ENCODE data around the gene RFX4. TPM values are rescaled to one million over a fixed set of nuclear protein-coding genes. Genes with fewer than 3 reads are reported as not detected.

RFX4 gene
- total RNA-seq, 2 donors from 2014 or later: not detected

DNA sequence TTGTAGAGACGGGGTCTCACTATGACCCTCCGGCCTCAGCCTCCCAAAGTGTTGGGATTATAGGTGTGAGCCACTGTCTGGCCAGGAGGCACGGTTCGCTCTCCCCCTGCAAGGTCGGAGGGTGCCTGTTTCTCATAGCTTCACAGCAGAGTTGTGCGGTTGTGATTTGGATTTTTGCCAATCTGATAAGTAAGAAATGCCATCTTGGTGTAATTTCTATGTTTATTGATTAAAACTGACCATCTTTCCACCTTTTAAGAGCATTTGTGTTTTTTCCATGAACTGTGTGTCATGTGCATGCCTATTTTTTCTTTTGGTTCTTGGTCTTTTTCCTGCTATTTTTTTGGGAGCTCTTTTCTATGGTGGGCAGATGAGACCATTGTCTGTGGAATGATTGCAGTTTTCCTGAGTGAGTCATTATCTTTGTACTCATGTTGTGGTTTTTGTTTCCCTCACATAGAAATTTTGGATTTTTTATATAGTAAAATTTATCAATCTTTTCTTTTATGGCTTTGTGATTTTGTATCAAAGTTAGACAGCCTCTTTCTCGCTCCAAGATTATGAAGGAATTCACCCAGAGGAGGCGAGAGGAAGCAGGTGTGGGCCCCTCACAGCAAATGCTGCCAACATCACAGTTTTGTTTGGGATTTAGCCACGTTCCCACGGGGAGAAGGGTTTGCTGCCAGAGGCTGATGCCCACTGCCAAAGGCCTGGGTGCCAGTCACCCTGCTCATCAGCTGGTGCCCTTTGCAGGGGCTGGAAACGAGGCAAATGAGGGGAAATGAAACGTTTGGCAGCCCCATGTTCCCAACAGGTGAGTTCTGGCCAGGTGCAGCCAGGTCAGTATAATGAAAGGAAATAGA is 47.2 kb downstream of the RFX4 start:
- ATAC-seq (no peak), DNase-seq (ENCODE audit: low spot score in 2 of 2) (no peak)
- no peaks in the 10 kb centered on the region for H3K36me3 Mint-ChIP-seq
- no peak overlapping the region for H3K27ac Mint-ChIP-seq
- no peaks in the 10 kb centered on the region for H3K9me3 Mint-ChIP-seq

DNA sequence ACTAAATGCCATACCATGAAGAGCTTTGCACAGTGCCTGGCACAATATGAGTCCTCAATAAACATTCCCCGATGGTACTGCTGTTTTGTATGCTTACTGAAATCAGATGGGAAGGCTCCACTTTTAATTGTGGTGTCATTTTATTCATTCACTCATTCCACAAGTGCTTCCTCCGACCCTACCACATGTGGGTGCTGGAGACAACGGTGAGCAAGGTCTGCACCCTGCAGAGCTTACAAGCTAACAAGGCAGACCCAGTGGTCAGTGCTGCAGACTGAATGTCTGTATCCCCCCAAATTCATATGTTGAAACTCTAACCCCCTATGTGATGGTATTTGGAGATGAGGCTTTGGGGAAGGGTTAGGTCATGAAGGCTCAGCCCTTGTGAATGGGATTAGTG is 48.3 kb downstream of the RFX4 start:
- Mint-ChIP-seq H3K36me3 (no peaks in the 10 kb centered on the region), H3K27ac (no peak overlapping the region), H3K9me3 (no peaks in the 10 kb centered on the region)
- ATAC-seq (no peak), DNase-seq (ENCODE audit: low spot score in 2 of 2) (no peak)

DNA sequence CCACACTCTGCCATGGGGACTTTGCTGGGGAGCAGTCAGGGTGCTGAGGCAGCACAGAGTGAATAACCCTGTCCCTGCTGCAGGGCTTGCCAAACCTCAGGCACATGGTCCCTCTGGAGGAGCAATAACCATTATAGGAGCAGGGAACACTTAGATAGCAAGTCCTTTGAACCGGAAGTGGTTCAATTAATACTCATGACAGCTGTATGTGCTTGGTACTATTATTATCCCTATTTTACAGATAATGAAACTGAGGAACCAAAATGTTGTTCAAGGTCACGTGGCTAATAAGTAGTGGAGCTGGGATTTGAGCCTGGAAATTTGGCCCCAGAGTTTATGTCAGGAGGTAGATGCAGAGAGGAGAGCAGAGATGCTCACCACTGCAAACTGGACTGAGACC is 49.0 kb downstream of the RFX4 start:
- Mint-ChIP-seq H3K9me3 (no peaks in the 10 kb centered on the region), H3K36me3 (no peaks in the 10 kb centered on the region), H3K27ac (no peak overlapping the region)
- DNase-seq (ENCODE audit: low spot score in 2 of 2): no peak
- ATAC-seq: no peak

DNA sequence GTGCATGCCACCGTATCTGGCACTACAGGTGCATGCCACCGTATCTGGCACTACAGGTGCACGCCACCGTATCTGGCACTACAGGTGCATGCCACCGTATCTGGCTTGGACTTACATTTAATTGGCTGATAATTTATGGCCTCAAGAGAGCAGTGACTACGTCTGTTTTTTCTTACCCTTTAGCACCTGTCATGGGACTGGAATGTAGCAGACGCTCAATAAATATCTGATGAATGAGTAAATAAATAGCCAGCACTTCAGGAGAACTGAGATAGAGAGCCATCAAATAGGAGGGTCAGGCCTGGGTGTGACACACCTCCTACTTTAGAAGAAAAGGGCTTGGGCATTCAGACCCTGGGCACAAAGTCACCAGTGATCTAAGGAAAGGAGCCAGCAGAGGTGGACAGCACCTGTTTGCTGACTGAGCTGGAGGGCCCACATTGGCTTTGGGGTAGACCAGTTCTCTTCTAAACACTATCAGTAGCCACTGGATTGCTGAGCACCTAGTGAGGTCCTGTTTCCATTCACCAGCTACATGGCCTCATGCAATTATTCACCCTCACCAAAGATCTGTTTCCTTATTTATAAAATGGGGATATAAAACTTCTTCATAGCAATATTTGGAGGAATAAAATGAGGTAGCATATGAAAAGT is 50.1 kb downstream of the RFX4 start:
- no peaks in the 10 kb centered on the region for H3K36me3 Mint-ChIP-seq
- no peaks in the 10 kb centered on the region for H3K9me3 Mint-ChIP-seq
- DNase-seq (ENCODE audit: low spot score in 2 of 2): no peak
- ATAC-seq: no peak
- H3K27ac Mint-ChIP-seq: no peak overlapping the region

DNA sequence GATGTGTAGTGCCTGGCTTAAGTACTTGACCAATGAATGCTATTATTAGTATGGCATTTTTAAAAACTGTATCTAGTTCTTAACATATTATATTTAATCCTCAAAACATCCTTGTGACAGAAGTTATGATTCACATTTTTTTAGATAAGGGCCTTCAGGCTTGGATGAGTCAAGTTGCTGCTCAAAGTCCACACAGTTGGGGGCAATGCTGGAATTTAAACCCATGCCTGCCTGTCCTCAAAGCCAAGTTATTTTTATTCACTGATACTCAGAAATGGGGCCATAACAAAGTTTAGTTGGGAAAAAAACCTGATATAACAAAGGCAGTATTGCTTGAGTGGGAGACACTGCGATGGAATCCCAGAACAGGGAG is 50.6 kb downstream of the RFX4 start:
- Mint-ChIP-seq H3K9me3 (no peaks in the 10 kb centered on the region), H3K36me3 (no peaks in the 10 kb centered on the region), H3K27ac (no peak overlapping the region)
- DNase-seq (ENCODE audit: low spot score in 2 of 2): no peak
- no peak for ATAC-seq

DNA sequence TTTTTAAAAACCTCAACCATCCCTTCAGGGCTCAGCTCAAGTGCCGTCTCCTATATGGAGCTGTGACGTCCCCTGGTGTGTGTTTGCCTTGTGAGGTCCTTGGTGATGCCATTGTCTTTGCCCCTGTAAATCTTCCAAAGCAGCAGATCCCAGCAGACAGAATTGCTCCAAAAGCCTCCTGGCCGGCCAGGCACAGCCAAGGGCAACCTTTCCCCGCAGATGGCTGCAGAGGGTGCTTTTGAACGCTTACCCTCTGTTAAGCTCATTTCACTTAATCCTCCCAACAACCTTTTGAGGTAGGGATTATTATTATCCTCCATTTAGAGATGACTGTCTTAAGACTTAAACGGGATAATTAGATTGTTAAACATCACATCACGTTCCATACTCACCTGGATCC is 51.4 kb downstream of the RFX4 start:
- ATAC-seq (no peak), DNase-seq (ENCODE audit: low spot score in 2 of 2) (no peak)
- Mint-ChIP-seq H3K9me3 (no peaks in the 10 kb centered on the region), H3K27ac (no peak overlapping the region), H3K36me3 (no peaks in the 10 kb centered on the region)

DNA sequence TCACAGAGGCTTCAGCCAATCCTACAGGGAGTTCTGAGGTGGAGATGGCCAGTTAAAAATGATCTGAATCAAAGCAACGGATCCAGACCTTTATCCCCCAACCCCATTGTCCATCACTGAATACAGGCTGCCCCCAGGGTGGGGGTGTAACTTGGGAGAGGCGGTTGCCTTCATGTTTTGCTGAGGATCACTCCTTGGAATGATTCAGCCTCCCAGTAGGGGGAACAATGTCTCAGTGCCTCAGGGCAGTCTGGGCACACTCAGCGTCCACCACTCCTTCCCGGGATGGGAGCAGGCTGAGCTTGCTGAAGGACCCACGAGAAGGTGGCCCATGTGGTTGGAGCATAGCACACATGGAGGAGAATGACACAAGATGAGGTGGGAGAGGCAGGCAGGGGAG is 60.2 kb downstream of the RFX4 start:
- no peak for DNase-seq (ENCODE audit: low spot score in 2 of 2)
- Mint-ChIP-seq H3K36me3 (no peaks in the 10 kb centered on the region), H3K27ac (no peak overlapping the region), H3K9me3 (no peaks in the 10 kb centered on the region)
- no peak for ATAC-seq

DNA sequence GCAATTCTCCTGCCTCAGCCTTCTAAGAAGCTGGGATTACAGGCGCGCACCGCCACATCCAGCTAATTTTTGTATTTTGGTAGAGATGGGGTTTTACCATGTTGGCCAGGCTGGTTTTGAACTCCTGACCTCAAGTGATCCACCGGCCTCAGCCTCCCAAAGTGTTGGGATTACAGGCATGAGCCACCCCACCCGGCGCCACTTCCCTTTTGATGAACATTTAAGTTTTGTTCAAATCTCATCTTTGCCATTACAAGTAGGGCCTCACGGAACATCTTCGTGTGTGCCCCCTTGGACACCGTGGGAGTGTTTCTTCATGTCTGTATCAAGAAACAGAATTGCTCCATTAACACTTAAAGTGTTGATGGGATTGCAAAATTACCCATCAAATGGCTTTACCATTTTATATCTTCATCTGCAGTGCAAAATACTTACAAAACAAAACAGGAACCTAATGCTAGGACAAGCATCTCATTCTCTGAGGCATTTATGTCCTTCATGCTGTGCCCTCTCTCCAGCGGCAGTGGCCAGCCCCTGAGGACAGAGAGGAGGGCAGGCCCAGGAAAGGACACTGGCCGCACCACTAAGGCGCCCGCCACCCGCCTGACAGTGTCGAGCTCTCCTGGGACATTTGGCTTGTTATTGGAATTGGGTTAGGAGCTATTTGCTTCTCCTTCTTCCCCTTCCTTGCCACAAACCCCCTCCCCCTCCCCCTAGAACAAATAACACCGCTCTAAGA is 61.7 kb downstream of the RFX4 start:
- DNase-seq (ENCODE audit: low spot score in 2 of 2) (no peak), ATAC-seq (no peak)
- no peak overlapping the region for H3K27ac Mint-ChIP-seq
- no peaks in the 10 kb centered on the region for H3K36me3 Mint-ChIP-seq
- no peaks in the 10 kb centered on the region for H3K9me3 Mint-ChIP-seq

DNA sequence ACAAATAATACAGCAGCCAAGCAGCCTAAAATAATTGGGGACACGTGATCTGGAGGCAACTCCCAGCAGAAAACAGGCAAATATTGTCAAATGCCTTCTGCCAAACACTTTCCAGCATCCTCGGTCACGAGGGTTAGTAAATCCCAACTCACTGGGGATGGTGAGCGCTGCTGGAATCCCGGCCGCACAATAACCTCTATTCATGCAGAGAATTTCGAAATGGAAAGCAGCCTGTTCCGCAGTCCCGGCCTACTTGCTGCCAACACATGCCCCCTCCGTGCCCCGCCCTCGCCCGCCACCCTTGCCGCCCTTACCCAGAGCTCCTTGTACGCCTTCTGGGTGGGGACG is 62.2 kb downstream of the RFX4 start:
- ATAC-seq (no peak), DNase-seq (ENCODE audit: low spot score in 2 of 2) (no peak)
- Mint-ChIP-seq H3K36me3 (no peaks in the 10 kb centered on the region), H3K9me3 (no peaks in the 10 kb centered on the region), H3K27ac (no peak overlapping the region)

DNA sequence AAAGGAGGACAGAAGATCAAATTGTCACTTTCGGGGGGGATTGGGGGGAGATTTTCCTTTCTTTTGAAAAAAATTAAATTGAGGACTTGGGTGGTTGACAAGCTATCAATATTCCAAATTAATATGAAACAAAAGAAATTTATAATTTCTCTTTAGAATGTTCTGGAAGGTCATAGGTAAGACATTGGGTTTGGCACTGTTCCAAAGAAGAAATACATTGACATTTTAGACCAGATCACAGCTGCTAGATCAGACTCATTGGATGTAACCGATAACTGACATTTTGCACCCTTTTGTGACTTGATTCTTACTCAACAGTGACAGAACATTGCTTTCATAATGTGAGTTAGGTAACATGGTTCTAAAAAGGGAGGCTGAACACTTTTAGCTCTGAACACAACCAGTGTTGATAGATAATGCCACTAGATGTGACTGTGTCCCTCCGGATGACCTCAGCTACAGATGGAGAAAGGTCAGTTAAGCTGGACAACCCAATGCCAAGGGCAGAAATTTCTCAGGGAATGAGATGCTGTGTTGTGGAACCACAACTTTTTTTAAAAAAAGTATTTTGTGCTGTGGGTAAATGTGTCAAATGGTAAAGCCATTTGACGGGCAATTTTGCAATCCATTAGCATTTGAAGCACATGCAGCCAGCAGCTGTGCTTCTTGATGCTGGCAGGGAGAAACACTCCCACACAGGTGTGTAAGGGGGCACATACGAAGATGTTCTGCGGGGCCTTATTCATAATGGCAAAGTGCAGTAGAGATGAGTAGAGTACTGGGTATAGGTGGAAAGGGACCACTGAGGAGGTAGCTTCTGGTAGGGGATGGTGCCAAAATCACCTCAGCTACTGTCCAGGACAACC is 62.9 kb downstream of the RFX4 start:
- Mint-ChIP-seq H3K36me3 (no peaks in the 10 kb centered on the region), H3K9me3 (no peaks in the 10 kb centered on the region), H3K27ac (no peak overlapping the region)
- DNase-seq (ENCODE audit: low spot score in 2 of 2) (no peak), ATAC-seq (no peak)

DNA sequence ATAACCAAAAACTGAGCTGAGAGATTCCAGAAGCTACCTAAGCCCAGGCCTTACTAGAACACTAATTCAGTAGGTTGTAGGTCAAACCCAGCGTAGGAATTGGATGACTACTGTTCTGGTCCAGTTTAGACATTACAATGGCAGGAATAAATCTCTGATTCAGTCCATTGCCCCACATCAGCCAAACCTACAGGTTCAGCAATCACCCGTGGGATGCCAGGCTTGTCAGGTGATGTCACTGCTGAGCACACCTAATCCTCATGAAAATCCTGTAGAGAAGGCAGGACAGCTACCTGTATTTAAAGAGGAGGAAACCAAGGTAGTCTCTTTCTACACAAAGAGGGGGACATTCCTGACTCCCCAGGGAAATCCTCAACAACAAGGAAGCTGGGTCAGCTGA is 63.7 kb downstream of the RFX4 start:
- Mint-ChIP-seq H3K27ac (no peak overlapping the region), H3K36me3 (no peaks in the 10 kb centered on the region), H3K9me3 (no peaks in the 10 kb centered on the region)
- DNase-seq (ENCODE audit: low spot score in 2 of 2) (no peak), ATAC-seq (no peak)

DNA sequence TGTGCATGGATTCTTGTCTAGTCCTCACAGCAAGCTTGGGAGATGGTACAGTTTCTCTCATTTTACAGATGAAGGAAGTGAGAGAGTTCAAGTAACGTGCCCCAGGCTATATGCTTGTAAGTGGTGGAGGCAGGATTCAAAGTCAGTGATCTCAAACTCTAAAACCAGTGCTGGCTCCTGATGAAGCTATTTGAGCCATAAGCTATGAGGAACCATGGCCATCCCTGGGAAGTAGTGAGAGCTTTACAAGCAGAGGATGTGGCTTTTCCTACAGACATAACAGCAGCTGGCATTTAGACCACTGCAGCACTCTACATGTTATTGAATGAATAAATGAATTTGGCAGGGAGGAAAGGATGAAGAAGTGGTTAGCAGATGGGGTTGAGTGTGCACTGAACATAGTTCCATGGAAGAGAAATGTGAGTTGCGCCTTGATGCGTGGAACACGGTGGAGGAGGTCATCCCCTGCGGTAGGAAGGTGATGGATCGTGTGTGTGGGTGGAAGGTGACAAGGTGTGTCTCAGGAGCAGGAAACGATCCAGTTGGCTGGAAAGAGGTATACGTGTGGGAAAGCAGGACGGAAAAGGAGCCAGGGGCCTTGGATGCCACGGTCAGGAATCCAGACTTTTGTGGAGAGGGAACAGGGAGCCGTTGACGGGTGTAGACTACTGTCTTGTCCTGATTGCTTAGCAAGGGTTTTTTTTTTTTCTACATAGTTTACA is 65.2 kb downstream of the RFX4 start:
- no peak for DNase-seq (ENCODE audit: low spot score in 2 of 2)
- Mint-ChIP-seq H3K9me3 (no peaks in the 10 kb centered on the region), H3K27ac (no peak overlapping the region), H3K36me3 (no peaks in the 10 kb centered on the region)
- no peak for ATAC-seq

DNA sequence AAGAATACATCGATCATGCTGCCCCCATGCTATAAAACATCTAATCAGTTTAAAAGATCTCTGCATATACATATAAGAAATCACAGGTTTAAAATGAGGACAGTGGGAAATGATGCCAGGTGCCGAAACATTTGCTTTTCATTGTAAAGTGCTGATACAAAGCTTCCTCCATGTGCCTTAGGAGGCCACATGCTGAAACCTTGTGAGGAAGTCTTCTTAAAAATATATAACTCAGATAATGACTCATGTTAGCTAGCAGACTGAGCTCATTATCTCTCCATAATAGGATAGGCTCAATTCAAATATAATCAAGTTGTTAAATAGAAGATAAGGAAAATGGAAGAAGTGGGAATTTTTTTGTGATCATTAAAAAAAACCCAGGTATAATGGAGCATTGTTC is 65.9 kb downstream of the RFX4 start:
- Mint-ChIP-seq H3K27ac (no peak overlapping the region), H3K36me3 (no peaks in the 10 kb centered on the region), H3K9me3 (no peaks in the 10 kb centered on the region)
- no peak for DNase-seq (ENCODE audit: low spot score in 2 of 2)
- ATAC-seq: no peak

DNA sequence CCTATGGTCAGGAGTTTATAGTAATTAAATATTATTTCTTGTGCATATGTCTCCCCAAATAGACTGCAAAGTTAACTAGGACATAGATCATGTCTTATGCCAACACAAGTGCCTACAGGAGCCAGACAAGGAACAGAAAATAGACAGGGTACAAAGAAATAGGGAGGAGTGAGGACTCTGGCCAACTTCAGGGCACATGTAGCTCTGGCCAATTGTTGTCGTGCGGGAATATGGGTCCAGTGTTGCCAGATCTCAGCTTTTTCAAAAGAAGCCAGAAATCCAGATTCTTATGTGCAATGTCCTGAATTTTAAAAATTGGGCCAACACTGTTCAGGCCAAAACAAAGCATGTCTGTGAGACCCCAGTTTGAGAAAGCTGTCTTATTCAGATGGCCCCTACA is 68.7 kb downstream of the RFX4 start:
- Mint-ChIP-seq H3K27ac (no peak overlapping the region), H3K36me3 (no peaks in the 10 kb centered on the region), H3K9me3 (no peaks in the 10 kb centered on the region)
- ATAC-seq (no peak), DNase-seq (ENCODE audit: low spot score in 2 of 2) (no peak)

DNA sequence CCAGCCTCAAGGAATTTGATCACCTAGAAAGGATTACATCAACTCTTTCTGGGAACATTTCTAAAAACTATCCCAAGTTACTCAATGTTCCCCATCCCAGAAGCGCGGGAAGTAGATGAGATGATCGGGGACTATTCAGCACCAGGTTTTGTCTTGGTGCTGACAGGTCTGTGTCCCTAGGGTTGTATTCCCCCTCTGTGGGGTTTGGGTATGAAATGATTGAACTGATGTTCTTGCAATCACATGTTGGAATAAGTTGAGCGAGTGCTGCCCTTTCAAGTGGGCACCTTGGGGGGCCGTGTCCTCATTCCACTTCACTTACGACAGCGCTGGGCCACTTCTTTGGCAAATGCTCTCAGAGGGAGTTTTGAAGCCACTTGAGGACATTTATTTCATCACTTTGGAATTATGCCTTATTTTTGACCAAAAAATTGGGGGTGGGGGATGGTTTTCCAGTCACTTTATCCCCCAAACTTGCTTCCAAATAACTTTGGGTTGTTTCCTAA is 69.8 kb downstream of the RFX4 start:
- no peak for ATAC-seq
- Mint-ChIP-seq H3K9me3 (no peaks in the 10 kb centered on the region), H3K27ac (no peak overlapping the region)

DNA sequence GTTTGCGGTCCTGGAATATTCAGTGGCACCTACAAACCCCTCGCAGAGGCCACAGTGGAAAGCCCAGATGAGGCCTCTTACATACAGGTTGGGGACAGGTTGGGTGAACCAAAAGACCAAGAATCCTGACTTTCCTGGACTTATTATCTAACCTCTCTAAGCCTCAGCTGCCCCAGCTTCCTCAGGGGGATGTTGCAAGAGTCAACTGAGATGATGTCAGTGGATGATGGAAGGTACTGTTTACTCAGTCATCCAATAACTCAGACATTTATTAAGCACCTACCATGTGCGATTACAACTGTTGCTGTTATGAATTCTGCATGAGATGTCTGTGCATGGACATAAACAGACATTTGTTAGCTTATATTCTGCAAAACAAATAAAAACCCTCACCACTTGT is 72.8 kb downstream of the RFX4 start:
- DNase-seq (ENCODE audit: low spot score in 2 of 2) (no peak), ATAC-seq (no peak)
- peaks cover 0 to 5% of the 10 kb centered on the region in 2 donors for H3K9me3 Mint-ChIP-seq
- no peak overlapping the region for H3K27ac Mint-ChIP-seq
- H3K36me3 Mint-ChIP-seq: no peaks in the 10 kb centered on the region

More for the DNA sequence above, 69.8 kb downstream of the RFX4 start:
- DNase-seq (ENCODE audit: low spot score in 2 of 2): no peak
- H3K36me3 Mint-ChIP-seq: no peaks in the 10 kb centered on the region

Measured in activated naive CD4-positive, alpha-beta T cell treated with anti-CD3 and anti-CD28 coated beads, Interleukin-2, amount 50 U/mL, for 72 hours (primary cell).